GM23248 (cell line): Measurements from ENCODE around the gene DAB2IP.
"Not testable (repeated sequence)": the region's sequence is repeated elsewhere in the genome, so short reads cannot be mapped to it uniquely, and the experiment has no call there.

Experiments
- EZH2 ChIP-seq: fragments of 200-600 bp; sonication (generic); IDR thresholded peaks from 2 replicates; pipeline ENCODE4 v1.6.1; 2018; ENCODE audit warnings: antibody characterized with exemption, mild to moderate bottlenecking; ENCODE audit not compliant: insufficient read depth, poor library complexity, severe bottlenecking
- EZH2phosphoT487 ChIP-seq: fragments of 200-600 bp; sonication (generic); IDR thresholded peaks from 2 replicates; pipeline ENCODE4 v1.6.1; 2018; ENCODE audit warnings: antibody characterized with exemption, moderate library complexity, mild to moderate bottlenecking, low read depth; ENCODE audit not compliant: insufficient read depth

GRCh38 chr9:121623430-121623829 lies 28.0 kb upstream of the DAB2IP start:
- TF ChIP-seq EZH2phosphoT487, EZH2: not testable (repeated sequence)
